ENCODE measurements around the gene NFU1.

Gene NFU1

DNA sequence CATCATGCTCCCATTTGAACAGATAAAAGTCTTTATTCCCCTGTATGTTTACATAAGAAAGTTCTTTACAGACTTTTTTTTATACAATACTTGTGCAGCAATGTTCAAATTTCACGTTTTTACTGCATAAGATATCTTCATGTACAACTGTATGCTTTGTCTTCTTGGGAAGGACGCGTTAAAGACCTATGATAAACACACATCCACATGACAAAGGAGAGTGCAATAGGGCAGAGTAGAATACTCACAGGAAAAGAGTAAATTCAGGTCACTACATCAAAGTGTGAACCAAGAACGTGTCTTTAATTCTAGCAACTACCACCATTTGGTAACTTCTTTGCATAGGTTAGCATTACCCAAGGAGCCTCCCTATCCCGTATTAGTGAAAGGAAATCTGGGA is 33.7 kb upstream of the NFU1 start:
- no peak for TF ChIP-seq EZH2phosphoT487 (IDR thresholded peaks at IDR 0.05; ENCODE audit: low read depth)
- TF ChIP-seq, protein P1, sequence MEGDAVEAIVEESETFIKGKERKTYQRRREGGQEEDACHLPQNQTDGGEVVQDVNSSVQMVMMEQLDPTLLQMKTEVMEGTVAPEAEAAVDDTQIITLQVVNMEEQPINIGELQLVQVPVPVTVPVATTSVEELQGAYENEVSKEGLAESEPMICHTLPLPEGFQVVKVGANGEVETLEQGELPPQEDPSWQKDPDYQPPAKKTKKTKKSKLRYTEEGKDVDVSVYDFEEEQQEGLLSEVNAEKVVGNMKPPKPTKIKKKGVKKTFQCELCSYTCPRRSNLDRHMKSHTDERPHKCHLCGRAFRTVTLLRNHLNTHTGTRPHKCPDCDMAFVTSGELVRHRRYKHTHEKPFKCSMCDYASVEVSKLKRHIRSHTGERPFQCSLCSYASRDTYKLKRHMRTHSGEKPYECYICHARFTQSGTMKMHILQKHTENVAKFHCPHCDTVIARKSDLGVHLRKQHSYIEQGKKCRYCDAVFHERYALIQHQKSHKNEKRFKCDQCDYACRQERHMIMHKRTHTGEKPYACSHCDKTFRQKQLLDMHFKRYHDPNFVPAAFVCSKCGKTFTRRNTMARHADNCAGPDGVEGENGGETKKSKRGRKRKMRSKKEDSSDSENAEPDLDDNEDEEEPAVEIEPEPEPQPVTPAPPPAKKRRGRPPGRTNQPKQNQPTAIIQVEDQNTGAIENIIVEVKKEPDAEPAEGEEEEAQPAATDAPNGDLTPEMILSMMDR (IDR thresholded peaks at IDR 0.05; ENCODE audit: low read depth, low read length) = no peak
- no peaks in the 10 kb centered on the region for H3K36me3 ChIP-seq (replicated peaks; ENCODE audit: low read depth, low read length)
- no peak overlapping the region for H3K4me2 ChIP-seq (ENCODE audit: low read length)
- no peak overlapping the region for H3K9ac ChIP-seq (ENCODE audit: low read length)
- no peak overlapping the region for H3K4me3 ChIP-seq (ENCODE audit: low read length)
- H3K27me3 ChIP-seq (ENCODE audit: low read depth, low read length) = peaks cover 4% of the 10 kb centered on the region; the same call in 1 of the 2 replicates
- H3K4me1 ChIP-seq (ENCODE audit: low read length) = peaks cover 3% of the 10 kb centered on the region; the same call in 1 of the 2 replicates
- no peaks in the 10 kb centered on the region for H3K9me3 ChIP-seq (ENCODE audit: insufficient read depth, low read length)
- no peak overlapping the region for H3K27ac ChIP-seq (ENCODE audit: low read length)
- H2AFZ ChIP-seq (ENCODE audit: low read depth, low read length) = no peak overlapping the region
- no peaks in the 10 kb centered on the region for H4K20me1 ChIP-seq (ENCODE audit: insufficient read depth, low read length)
- H3K79me2 ChIP-seq (ENCODE audit: low read length) = no peaks in the 10 kb centered on the region

DNA sequence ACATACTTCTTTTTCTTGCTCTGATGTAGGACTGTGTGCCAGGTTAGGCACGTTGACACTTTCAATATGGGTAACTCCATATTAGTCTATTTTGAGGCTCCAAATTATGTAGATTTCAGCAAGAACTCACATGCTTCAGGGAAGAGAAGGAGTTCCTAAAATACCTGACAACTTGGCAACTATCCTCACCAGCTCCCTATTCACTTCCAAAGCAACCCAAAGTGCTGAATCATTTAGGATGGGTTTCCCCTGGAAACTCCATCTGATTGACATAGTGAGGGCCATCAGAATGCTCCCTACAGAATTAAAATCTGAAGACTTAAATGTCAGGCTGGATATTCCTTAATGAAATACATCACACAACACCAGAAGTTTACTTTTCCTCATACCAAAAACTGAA is 32.5 kb upstream of the NFU1 start:
- Histone ChIP-seq H3K79me2 (ENCODE audit: low read length) (no peaks in the 10 kb centered on the region), H3K4me1 (ENCODE audit: low read length) (no peaks in the 10 kb centered on the region), H3K27ac (ENCODE audit: low read length) (no peak overlapping the region), H3K4me3 (ENCODE audit: low read length) (no peak overlapping the region), H3K4me2 (ENCODE audit: low read length) (no peak overlapping the region), H3K9me3 (ENCODE audit: insufficient read depth, low read length) (no peaks in the 10 kb centered on the region), H3K36me3 (replicated peaks; ENCODE audit: low read depth, low read length) (no peaks in the 10 kb centered on the region), H3K9ac (ENCODE audit: low read length) (no peak overlapping the region), H2AFZ (ENCODE audit: low read depth, low read length) (no peak overlapping the region), H4K20me1 (ENCODE audit: insufficient read depth, low read length) (no peaks in the 10 kb centered on the region), H3K27me3 (ENCODE audit: low read depth, low read length) (peaks cover 4% of the 10 kb centered on the region; the same call in 1 of the 2 replicates)
- no peak for TF ChIP-seq EZH2phosphoT487 (IDR thresholded peaks at IDR 0.05; ENCODE audit: low read depth)
- TF ChIP-seq, protein P1 (IDR thresholded peaks at IDR 0.05; ENCODE audit: low read depth, low read length) = no peak

GRCh38 chr2:69469375-69469774 is 32.1 kb upstream of the NFU1 start:
- TF ChIP-seq, protein P1 (IDR thresholded peaks at IDR 0.05; ENCODE audit: low read depth, low read length) = no peak
- TF ChIP-seq EZH2phosphoT487 (IDR thresholded peaks at IDR 0.05; ENCODE audit: low read depth) = no peak
- Histone ChIP-seq H3K9me3 (ENCODE audit: insufficient read depth, low read length) (no peaks in the 10 kb centered on the region), H3K4me1 (ENCODE audit: low read length) (no peaks in the 10 kb centered on the region), H3K27ac (ENCODE audit: low read length) (no peak overlapping the region), H3K79me2 (ENCODE audit: low read length) (no peaks in the 10 kb centered on the region), H3K4me2 (ENCODE audit: low read length) (no peak overlapping the region), H4K20me1 (ENCODE audit: insufficient read depth, low read length) (no peaks in the 10 kb centered on the region), H3K4me3 (ENCODE audit: low read length) (no peak overlapping the region), H3K36me3 (replicated peaks; ENCODE audit: low read depth, low read length) (no peaks in the 10 kb centered on the region), H2AFZ (ENCODE audit: low read depth, low read length) (no peak overlapping the region), H3K27me3 (ENCODE audit: low read depth, low read length) (peaks cover 4% of the 10 kb centered on the region; the same call in 1 of the 2 replicates), H3K9ac (ENCODE audit: low read length) (no peak overlapping the region)

DNA sequence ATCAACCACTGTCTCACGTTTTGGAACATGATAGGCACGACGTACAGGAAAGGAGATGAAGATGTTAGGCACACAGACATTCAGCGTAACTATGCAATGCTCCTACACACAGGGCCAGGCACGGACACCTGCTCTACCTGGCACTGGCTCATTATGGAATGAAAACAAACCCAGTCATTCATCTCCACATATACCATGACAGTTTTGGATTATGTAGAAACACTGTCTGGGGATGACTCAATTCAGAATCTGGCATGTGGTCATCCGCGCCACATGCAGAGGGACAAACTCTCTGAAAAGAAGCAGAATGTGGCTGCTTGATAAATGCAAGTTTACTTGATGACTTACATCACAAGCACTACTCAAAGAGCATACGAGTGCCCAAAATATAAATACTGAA is 29.5 kb upstream of the NFU1 start:
- no peak overlapping the region for H3K4me3 ChIP-seq (ENCODE audit: low read length)
- H3K9me3 ChIP-seq (ENCODE audit: insufficient read depth, low read length) = no peaks in the 10 kb centered on the region
- no peaks in the 10 kb centered on the region for H3K36me3 ChIP-seq (replicated peaks; ENCODE audit: low read depth, low read length)
- no peaks in the 10 kb centered on the region for H4K20me1 ChIP-seq (ENCODE audit: insufficient read depth, low read length)
- no peak overlapping the region for H3K9ac ChIP-seq (ENCODE audit: low read length)
- H2AFZ ChIP-seq (ENCODE audit: low read depth, low read length) = no peak overlapping the region
- H3K4me1 ChIP-seq (ENCODE audit: low read length) = no peaks in the 10 kb centered on the region
- TF ChIP-seq, protein P1 (IDR thresholded peaks at IDR 0.05; ENCODE audit: low read depth, low read length) = no peak
- no peak for TF ChIP-seq EZH2phosphoT487 (IDR thresholded peaks at IDR 0.05; ENCODE audit: low read depth)
- no peaks in the 10 kb centered on the region for H3K79me2 ChIP-seq (ENCODE audit: low read length)
- H3K27ac ChIP-seq (ENCODE audit: low read length) = no peak overlapping the region
- no peak overlapping the region for H3K4me2 ChIP-seq (ENCODE audit: low read length)
- H3K27me3 ChIP-seq (ENCODE audit: low read depth, low read length) = peaks cover 4% of the 10 kb centered on the region; the same call in 1 of the 2 replicates

Data from OCI-LY3 (cell line).